Measurements from ENCODE around the gene RBBP7.

Gene RBBP7

GRCh38 chrX:16870095-16870861 is at the start of gene RBBP7:
Gene RBBP7, minus strand, starts transcription at chrX:16870362. Its CDS starts 309 bp downstream, at chrX:16870053.
- DNase-seq: peak; percentile 63 to 94 (median 82)

GRCh38 chrX:16918979-16919378 is 48.8 kb upstream of the RBBP7 start:
- DNase-seq: no peak

GRCh38 chrX:16917120-16917519 is 47.0 kb upstream of the RBBP7 start:
- DNase-seq: no peak

GRCh38 chrX:16916561-16916960 is 46.4 kb upstream of the RBBP7 start:
- no peak for DNase-seq

GRCh38 chrX:16914058-16914457 is 43.9 kb upstream of the RBBP7 start:
- DNase-seq: no peak

GRCh38 chrX:16910376-16910775 is 40.2 kb upstream of the RBBP7 start:
- no peak for DNase-seq

- no peak for DNase-seq
Measured at GRCh38 chrX:16903274-16904022, 33.3 kb upstream of the RBBP7 start.

GRCh38 chrX:16897445-16897844 is 27.3 kb upstream of the RBBP7 start:
- DNase-seq: no peak

GRCh38 chrX:16892504-16893362 is 22.6 kb upstream of the RBBP7 start:
- peak in 3 of 4 experiments; percentile 1 to 38 (median 2) for DNase-seq

- no peak for DNase-seq
Measured at GRCh38 chrX:16885628-16886027, 15.5 kb upstream of the RBBP7 start.

GRCh38 chrX:16883487-16883804 is 13.3 kb upstream of the RBBP7 start:
- no peak for DNase-seq

- peak; percentile 10 to 60 (median 44) for DNase-seq
Measured at GRCh38 chrX:16882702-16883486, 12.7 kb upstream of the RBBP7 start.

- DNase-seq: no peak
Measured at GRCh38 chrX:16882169-16882568, 12.0 kb upstream of the RBBP7 start.

GRCh38 chrX:16876696-16877095 is 6.5 kb upstream of the RBBP7 start:
- no peak for DNase-seq

- DNase-seq: no peak
Measured at GRCh38 chrX:16874458-16875095, 4.4 kb upstream of the RBBP7 start.

GRCh38 chrX:16873106-16873505 is 2.9 kb upstream of the RBBP7 start:
- DNase-seq: no peak

- DNase-seq: peak in 3 of 4 experiments; percentile 11 to 46 (median 17)
Measured at GRCh38 chrX:16870862-16871815, 977 bp upstream of the RBBP7 start.

GRCh38 chrX:16869393-16870094 is 618 bp downstream of the RBBP7 start:
- DNase-seq: peak in 3 of 4 experiments; percentile 35 to 55 (median 40)

GRCh38 chrX:16868920-16869319 is 1.2 kb downstream of the RBBP7 start:
- no peak for DNase-seq

- no peak for DNase-seq
Measured at GRCh38 chrX:16867947-16868346, 2.2 kb downstream of the RBBP7 start.

All from activated naive CD4-positive, alpha-beta T cell (primary cell).